Measurements from ENCODE around the gene TAOK3. TPM values are rescaled to one million over a fixed set of nuclear protein-coding genes. Genes with fewer than 3 reads are reported as not detected.

The TAOK3 gene
- total and polyA plus RNA-seq, 2 of the 8 experiments (the other 6 are each of a cell fraction or from before 2014, with no cell fraction given) = 5.2 to 9.3 TPM

GRCh38 chr12:118269806-118270205, 102.9 kb downstream of the TAOK3 start:
- Histone ChIP-seq H3K4me2 (ENCODE audit: insufficient read depth in 1 of 2, low read depth in 2 of 2, low read length in 2 of 2) (no peak overlapping the region), H3K14ac (ENCODE audit: insufficient read length) (no peak overlapping the region), H3K4me3 (ENCODE audit: extremely low read depth in 1 of 4, insufficient read depth in 2 of 4, low read depth in 3 of 4, low read length in 4 of 4) (no peak overlapping the region), H3K27me3 (replicated peaks in 1 of 4; ENCODE audit: control insufficient read depth in 3 of 4, extremely low read depth in 1 of 4, insufficient read depth in 3 of 4, low read length in 3 of 4) (no peaks in the 10 kb centered on the region), H2BK15ac (ENCODE audit: low read length) (no peak overlapping the region), H3K56ac (replicated peaks; ENCODE audit: insufficient read length, low read depth, low read length) (no peak overlapping the region), H3K36me3 (ENCODE audit: control insufficient read depth in 2 of 4, insufficient read depth in 4 of 4, low read length in 3 of 4) (no peaks in the 10 kb centered on the region), H3K18ac (ENCODE audit: extremely low read depth, low read length) (no peak overlapping the region), H4K5ac (ENCODE audit: insufficient read length, low read depth, low read length) (no peak overlapping the region), H3K27ac (ENCODE audit: low read depth, low read length) (no peak overlapping the region), H2BK5ac (ENCODE audit: low read depth, low read length) (no peak overlapping the region), H3K23ac (ENCODE audit: insufficient read length) (no peak overlapping the region), H2AFZ (ENCODE audit: low read length) (no peak overlapping the region), H3K4me1 (replicated peaks in 1 of 4; ENCODE audit: control insufficient read depth in 3 of 4, insufficient read depth in 4 of 4, low read length in 3 of 4) (no peaks in the 10 kb centered on the region), H2AK5ac (ENCODE audit: low read depth, low read length) (no peak overlapping the region), H4K91ac (replicated peaks; ENCODE audit: insufficient read length, low read length) (no peak overlapping the region), H4K20me1 (replicated peaks in 1 of 2; ENCODE audit: control insufficient read depth in 1 of 2, insufficient read depth in 2 of 2, low read length in 2 of 2) (no peaks in the 10 kb centered on the region), H3K23me2 (ENCODE audit: low read depth, low read length) (no peaks in the 10 kb centered on the region; the same call in 1 of the 2 replicates), H2BK12ac (ENCODE audit: low read depth, low read length) (no peak overlapping the region), H2BK120ac (replicated peaks; ENCODE audit: low read depth, low read length) (no peak overlapping the region), H3K4ac (replicated peaks; ENCODE audit: insufficient read length, low read depth, low read length) (no peak overlapping the region), H3K9me3 (ENCODE audit: insufficient read depth in 2 of 2, low read depth in 1 of 2, low read length in 1 of 2) (no peaks in the 10 kb centered on the region), H3K79me2 (ENCODE audit: control insufficient read depth in 1 of 2, insufficient read depth in 2 of 2, low read length in 2 of 2) (no peaks in the 10 kb centered on the region), H3K79me1 (ENCODE audit: low read depth, low read length) (no peaks in the 10 kb centered on the region), H3K9ac (replicated peaks in 1 of 4; ENCODE audit: extremely low read depth in 1 of 4, low read depth in 3 of 4, low read length in 3 of 4) (no peak overlapping the region), H4K8ac (ENCODE audit: extremely low read depth, insufficient read depth, low read length) (no peak overlapping the region), H2BK20ac (ENCODE audit: low read length) (no peak overlapping the region)
- DNase-seq (ENCODE audit: low read depth in 1 of 2, low spot score in 2 of 2) (no peak), FAIRE-seq (no peak)
- ChIA-PET POLR2A (ENCODE audit: partially characterized antibody) (no interaction called here), CTCF (ENCODE audit: partially characterized antibody) (interaction anchor here (0.6 to 0.7 kb wide), 2 partner anchors 11 to 46 kb away, joined by 4 read pairs; no protein-coding TSS in a partner anchor)
- 88% methylated on average over 1 of the region's 1 CpG; no CpG with 5 or more reads in 1 of the 2 experiments for WGBS, 2 experiments (ENCODE audit: extremely low coverage in 1 of 2, insufficient coverage in 1 of 2, insufficient read length in 1 of 2, insufficient replicate concordance in 2 of 2, low coverage in 1 of 2, low lambda C conversion rate in 2 of 2, missing lambda C conversion rate in 1 of 2)
- TF ChIP-seq RXRA (IDR thresholded peaks at IDR 0.05; ENCODE audit: insufficient read depth, low read depth, low read length) (no peak), TAF7 (optimal IDR thresholded peaks at IDR 0.05; ENCODE audit: borderline replicate concordance, low read depth, low read length) (no peak), JUND (IDR thresholded peaks at IDR 0.05; ENCODE audit: low read length) (no peak), ATF3 (IDR thresholded peaks at IDR 0.05; ENCODE audit: insufficient read depth, low read depth, low read length) (no peak), RAD21 (IDR thresholded peaks at IDR 0.05 in 1 of 2, conservative IDR thresholded peaks at IDR 0.05 in 1 of 2; ENCODE audit: low read depth in 2 of 2, low read length in 2 of 2) (no peak)
